ENCODE data around the gene OLIG1. TPM values are rescaled to one million over a fixed set of nuclear protein-coding genes. Genes with fewer than 3 reads are reported as not detected.

Gene OLIG1
- total RNA-seq, 1 donor from 2014 or later: not detected

DNA sequence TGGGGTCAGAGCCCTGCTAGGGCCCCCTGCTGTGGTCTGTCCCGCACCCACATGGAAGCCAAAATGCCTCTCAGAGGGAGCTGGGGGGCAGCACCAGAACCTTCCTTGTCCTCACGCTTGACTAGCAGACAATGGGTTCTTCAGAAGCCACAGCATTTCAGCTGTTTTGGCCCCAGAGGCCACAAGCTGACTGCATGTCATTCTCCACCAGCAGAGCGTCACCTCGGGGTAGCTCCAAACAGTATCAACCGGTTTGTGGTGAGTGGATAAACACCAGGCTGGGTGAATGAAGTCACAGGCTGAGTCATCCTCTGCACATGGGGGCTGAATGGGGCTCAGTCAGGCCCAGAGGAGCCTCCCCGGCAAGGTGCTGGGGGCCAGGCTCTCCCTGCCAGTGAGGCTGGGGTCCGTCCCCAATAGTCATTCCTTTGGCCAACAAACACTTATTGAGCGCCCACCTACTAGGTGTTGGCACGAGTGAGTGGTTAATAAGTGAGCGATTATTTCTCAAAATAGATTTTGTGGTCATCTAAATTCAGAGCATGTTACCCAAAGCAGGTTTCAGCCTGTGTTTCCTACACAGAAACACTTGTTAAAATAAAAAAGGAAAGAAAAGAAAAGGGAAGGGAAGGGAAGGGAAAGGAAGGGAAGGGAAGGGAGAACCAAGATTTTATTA is 9.1 kb downstream of the OLIG1 start:
- no peak overlapping the region for H3K4me3 ChIP-seq
- no peak overlapping the region for H3K27ac ChIP-seq
- no peaks in the 10 kb centered on the region for H3K27me3 ChIP-seq
- H3K36me3 ChIP-seq: no peaks in the 10 kb centered on the region
- TF ChIP-seq, protein P1, sequence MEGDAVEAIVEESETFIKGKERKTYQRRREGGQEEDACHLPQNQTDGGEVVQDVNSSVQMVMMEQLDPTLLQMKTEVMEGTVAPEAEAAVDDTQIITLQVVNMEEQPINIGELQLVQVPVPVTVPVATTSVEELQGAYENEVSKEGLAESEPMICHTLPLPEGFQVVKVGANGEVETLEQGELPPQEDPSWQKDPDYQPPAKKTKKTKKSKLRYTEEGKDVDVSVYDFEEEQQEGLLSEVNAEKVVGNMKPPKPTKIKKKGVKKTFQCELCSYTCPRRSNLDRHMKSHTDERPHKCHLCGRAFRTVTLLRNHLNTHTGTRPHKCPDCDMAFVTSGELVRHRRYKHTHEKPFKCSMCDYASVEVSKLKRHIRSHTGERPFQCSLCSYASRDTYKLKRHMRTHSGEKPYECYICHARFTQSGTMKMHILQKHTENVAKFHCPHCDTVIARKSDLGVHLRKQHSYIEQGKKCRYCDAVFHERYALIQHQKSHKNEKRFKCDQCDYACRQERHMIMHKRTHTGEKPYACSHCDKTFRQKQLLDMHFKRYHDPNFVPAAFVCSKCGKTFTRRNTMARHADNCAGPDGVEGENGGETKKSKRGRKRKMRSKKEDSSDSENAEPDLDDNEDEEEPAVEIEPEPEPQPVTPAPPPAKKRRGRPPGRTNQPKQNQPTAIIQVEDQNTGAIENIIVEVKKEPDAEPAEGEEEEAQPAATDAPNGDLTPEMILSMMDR (IDR thresholded peaks at IDR 0.05): no peak
- no peak for DNase-seq (ENCODE audit: low spot score in 2 of 2)
- H3K9me3 ChIP-seq: no peaks in the 10 kb centered on the region
- intact Hi-C loops (cut with DNase I): no loop called here
- no peaks in the 10 kb centered on the region for H3K4me1 ChIP-seq

DNA sequence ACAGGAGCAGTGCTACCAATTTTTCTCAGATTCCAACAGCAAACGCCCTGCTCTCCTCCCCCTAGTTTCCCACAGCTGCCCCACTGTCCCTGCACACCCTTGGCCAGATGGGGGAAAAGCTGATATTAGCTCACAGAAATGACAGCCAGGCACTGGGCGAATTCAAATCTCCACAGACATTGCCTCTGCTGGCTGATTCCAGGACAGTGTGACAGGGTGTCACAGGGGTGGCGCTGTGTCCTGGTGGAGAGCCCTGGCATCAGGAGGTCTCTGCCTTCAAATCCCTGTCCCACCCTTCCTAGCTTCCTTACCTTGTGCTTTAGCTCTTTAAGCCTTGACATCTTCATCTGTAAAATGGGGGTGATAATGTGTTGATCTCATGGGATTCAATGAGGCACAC is 10.4 kb downstream of the OLIG1 start:
- Histone ChIP-seq H3K27ac (no peak overlapping the region), H3K27me3 (no peaks in the 10 kb centered on the region), H3K4me3 (no peak overlapping the region), H3K4me1 (no peaks in the 10 kb centered on the region), H3K9me3 (no peaks in the 10 kb centered on the region), H3K36me3 (no peaks in the 10 kb centered on the region)
- TF ChIP-seq, protein P1 (IDR thresholded peaks at IDR 0.05): no peak
- DNase-seq (ENCODE audit: low spot score in 2 of 2): no peak
- intact Hi-C loops (cut with DNase I): no loop called here

DNA sequence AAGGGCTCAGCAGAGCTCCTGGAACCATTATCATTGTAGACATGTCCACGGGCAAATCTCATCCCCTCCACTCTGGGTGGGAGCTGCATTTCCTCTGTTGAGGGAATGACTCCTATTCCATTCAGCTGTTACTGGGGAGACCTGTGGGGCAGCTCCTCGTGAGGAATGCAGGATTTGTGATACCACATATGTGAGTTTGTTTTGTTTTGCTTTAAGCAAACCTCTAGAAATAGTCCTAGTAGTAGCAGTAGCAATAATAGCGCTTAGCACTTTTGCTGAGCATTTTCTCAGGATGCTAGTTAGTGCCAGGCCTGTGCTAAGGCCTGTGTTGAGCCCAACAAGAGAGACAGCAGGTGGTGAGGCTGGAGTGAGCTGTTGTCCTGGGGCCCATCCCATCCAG is 10.8 kb downstream of the OLIG1 start:
- TF ChIP-seq, protein P1 (IDR thresholded peaks at IDR 0.05): no peak
- H3K36me3 ChIP-seq: no peaks in the 10 kb centered on the region
- no peak for DNase-seq (ENCODE audit: low spot score in 2 of 2)
- no peak overlapping the region for H3K4me3 ChIP-seq
- H3K27ac ChIP-seq: no peak overlapping the region
- H3K9me3 ChIP-seq: no peaks in the 10 kb centered on the region
- H3K4me1 ChIP-seq: no peaks in the 10 kb centered on the region
- H3K27me3 ChIP-seq: no peaks in the 10 kb centered on the region
- intact Hi-C loops (cut with DNase I): no loop called here

DNA sequence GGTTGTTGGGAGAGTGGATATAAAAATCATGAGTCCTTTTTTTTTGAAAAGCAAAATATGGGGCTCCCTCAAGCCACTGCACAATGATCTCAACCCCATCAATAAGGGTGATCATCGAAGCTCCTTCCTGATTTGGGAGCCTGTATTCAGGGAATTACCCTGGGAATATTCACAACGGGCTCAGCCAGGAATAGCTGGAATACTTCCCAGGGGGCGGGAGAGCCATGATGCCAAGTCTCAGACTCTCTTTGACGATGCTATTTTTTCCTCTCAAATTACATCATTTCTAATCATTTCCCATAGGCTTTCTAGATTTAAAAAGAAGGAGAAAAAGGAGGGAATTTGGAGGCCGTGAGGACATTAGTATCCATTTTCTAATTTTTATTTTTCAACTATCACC is 18.4 kb downstream of the OLIG1 start:
- H3K9me3 ChIP-seq: no peaks in the 10 kb centered on the region

DNA sequence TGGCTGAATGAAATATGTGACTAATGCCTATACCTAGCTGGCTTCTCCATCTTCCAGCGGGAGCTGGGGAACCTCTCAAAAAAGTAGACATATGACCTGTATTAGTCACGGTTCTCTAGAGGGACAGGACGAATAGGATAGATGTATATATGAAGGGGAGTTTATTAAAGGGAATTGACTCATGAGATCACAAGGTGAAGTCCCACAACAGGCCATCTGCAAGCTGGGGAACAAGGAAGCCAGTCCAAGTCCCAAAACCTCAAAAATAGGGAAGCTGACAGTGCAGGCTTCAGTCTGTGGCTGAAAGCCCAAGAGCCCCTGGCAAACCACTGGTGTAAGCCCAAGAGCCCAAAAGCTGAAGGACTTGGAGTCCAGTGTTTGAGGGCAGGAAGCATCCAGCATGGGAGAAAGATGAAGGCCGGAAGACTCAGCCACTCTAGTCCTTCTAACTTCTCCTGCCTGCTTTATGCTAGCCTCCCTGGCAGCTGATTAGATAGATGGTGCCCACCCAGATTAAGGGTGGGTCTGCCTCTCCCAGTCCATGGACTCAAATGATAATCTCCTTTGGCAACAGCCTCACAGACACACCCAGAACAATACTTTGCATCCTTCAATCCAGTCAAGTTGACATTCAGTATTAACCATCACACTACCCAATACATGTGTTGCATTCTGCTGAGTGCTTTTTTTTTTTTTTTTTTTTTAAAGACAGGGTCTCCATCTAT is 19.6 kb downstream of the OLIG1 start:
- DNase-seq (ENCODE audit: low spot score in 2 of 2): no peak
- H3K27ac ChIP-seq: no peak overlapping the region
- no peaks in the 10 kb centered on the region for H3K27me3 ChIP-seq
- no peak overlapping the region for H3K4me3 ChIP-seq
- TF ChIP-seq, protein P1 (IDR thresholded peaks at IDR 0.05): no peak
- no peaks in the 10 kb centered on the region for H3K36me3 ChIP-seq
- peaks cover 0 to 3% of the 10 kb centered on the region in 2 donors for H3K4me1 ChIP-seq
- no peaks in the 10 kb centered on the region for H3K9me3 ChIP-seq
- intact Hi-C loops (cut with DNase I): no loop called here

More for the DNA sequence above, 18.4 kb downstream of the OLIG1 start:
- H3K4me3 ChIP-seq: no peak overlapping the region
- H3K4me1 ChIP-seq: peaks cover 0 to 3% of the 10 kb centered on the region in 2 donors
- TF ChIP-seq, protein P1 (IDR thresholded peaks at IDR 0.05): no peak
- DNase-seq (ENCODE audit: low spot score in 2 of 2): no peak
- no peak overlapping the region for H3K27ac ChIP-seq
- intact Hi-C loops (cut with DNase I): no loop called here
- H3K36me3 ChIP-seq: no peaks in the 10 kb centered on the region
- H3K27me3 ChIP-seq: no peaks in the 10 kb centered on the region
